ENCODE measurements around the gene TLE6. TPM values are rescaled to one million over a fixed set of nuclear protein-coding genes. Genes with fewer than 3 reads are reported as not detected.

Gene TLE6
- total RNA-seq, 1 donor from 2014 or later, result 0.93 TPM

DNA sequence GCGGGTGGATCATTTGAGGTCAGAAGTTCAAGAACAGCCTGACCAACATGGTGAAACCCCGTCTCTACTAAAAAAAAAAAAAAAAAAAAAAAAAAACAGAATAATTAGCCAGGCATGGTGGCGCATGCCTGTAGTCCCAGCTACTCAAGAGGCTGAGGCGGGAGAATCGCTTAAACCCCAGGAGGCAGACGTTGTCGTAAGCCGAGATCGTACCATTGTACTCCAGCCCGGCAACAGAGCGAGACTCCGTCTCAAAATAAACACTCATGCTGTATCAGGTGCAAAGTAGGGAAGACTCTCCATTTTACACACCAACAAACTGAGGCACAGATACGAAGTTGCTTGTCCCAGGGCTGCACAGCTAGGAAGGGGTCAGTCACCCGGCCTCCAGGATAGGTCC, 15.6 kb downstream of the TLE6 start:
- H3K4me1 Mint-ChIP-seq, result no peaks in the 10 kb centered on the region
- H3K27me3 Mint-ChIP-seq, result peaks cover 5% of the 10 kb centered on the region
- TF ChIP-seq, protein P1, sequence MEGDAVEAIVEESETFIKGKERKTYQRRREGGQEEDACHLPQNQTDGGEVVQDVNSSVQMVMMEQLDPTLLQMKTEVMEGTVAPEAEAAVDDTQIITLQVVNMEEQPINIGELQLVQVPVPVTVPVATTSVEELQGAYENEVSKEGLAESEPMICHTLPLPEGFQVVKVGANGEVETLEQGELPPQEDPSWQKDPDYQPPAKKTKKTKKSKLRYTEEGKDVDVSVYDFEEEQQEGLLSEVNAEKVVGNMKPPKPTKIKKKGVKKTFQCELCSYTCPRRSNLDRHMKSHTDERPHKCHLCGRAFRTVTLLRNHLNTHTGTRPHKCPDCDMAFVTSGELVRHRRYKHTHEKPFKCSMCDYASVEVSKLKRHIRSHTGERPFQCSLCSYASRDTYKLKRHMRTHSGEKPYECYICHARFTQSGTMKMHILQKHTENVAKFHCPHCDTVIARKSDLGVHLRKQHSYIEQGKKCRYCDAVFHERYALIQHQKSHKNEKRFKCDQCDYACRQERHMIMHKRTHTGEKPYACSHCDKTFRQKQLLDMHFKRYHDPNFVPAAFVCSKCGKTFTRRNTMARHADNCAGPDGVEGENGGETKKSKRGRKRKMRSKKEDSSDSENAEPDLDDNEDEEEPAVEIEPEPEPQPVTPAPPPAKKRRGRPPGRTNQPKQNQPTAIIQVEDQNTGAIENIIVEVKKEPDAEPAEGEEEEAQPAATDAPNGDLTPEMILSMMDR (IDR thresholded peaks at IDR 0.05), result no peak
- H3K27ac Mint-ChIP-seq, result no peak overlapping the region
- intact Hi-C loops (cut with micrococcal nuclease), result no loop called here
- H3K36me3 Mint-ChIP-seq (ENCODE audit: low read depth), result no peaks in the 10 kb centered on the region
- ChIA-PET CTCF (no interaction called here), POLR2A (no interaction called here)
- H3K4me3 Mint-ChIP-seq, result no peak overlapping the region
- no peak for ATAC-seq (ENCODE audit: low read depth)
- no peak for DNase-seq
- H3K9me3 Mint-ChIP-seq, result no peaks in the 10 kb centered on the region

DNA sequence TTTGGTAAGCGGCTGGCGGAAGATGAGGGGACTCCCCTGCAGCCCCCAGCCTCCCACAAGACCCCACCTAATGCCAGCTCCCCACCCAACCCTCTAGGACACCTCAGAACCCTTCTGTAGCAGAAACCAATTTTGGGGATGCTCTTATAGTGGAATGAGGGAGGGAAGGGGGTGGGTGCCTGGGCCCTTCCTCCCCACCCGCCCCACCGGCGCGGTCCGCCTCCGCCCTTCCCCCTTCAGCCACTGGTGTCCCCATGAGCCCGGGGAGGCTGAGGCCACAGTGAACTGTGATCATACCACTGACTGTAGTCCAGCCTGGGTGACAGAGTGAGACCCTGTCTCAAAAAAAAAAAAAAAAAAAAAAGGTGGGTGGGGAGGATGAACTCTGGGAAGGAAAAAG, 16.2 kb downstream of the TLE6 start:
- TF ChIP-seq, protein P1 (IDR thresholded peaks at IDR 0.05), result no peak
- no peak overlapping the region for H3K4me3 Mint-ChIP-seq
- H3K27ac Mint-ChIP-seq, result no peak overlapping the region
- H3K27me3 Mint-ChIP-seq, result peaks cover 3% of the 10 kb centered on the region
- ChIA-PET POLR2A (no interaction called here), CTCF (no interaction called here)
- H3K36me3 Mint-ChIP-seq (ENCODE audit: low read depth), result no peaks in the 10 kb centered on the region
- H3K9me3 Mint-ChIP-seq, result no peaks in the 10 kb centered on the region
- ATAC-seq (ENCODE audit: low read depth), result no peak
- DNase-seq, result no peak
- intact Hi-C loops (cut with micrococcal nuclease), result no loop called here
- H3K4me1 Mint-ChIP-seq, result no peaks in the 10 kb centered on the region

DNA sequence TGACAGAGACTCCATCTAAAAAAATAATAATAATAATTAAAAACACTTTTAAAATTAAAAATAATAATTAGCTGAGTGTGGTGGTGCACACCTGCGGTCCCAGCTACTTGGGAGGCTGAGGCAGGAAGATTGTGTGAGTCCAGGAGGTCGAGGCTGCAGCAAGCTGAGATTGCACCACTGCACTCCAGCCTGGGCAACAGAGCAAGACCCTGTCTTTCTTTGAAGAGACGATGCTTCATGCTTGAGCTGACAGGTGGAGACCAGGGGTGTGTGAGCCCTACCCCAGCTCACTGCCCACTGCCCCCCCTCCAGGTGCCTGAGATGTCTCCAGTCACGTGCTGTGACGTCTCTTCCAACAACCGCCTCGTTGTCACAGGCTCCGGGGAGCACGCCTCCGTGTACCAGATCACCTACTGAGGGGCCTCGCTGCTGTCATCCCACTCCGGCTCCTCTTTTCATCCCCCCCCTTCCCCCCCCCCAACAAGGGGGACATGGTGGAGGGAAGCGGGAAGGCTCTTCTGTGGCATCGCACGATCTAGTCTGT, 17.3 kb downstream of the TLE6 start:
- intact Hi-C loops (cut with micrococcal nuclease), result no loop called here
- POLR2A ChIA-PET, result no interaction called here
- H3K4me1 Mint-ChIP-seq, result no peaks in the 10 kb centered on the region
- ATAC-seq (ENCODE audit: low read depth) (no peak), DNase-seq (no peak)
- CTCF ChIA-PET, result no interaction called here
- H3K4me3 Mint-ChIP-seq, result no peak overlapping the region
- TF ChIP-seq, protein P1 (IDR thresholded peaks at IDR 0.05), result no peak
- no peak overlapping the region for H3K27ac Mint-ChIP-seq
- no peaks in the 10 kb centered on the region for H3K36me3 Mint-ChIP-seq (ENCODE audit: low read depth)
- H3K27me3 Mint-ChIP-seq, result peaks cover 2% of the 10 kb centered on the region
- H3K9me3 Mint-ChIP-seq, result no peaks in the 10 kb centered on the region

DNA sequence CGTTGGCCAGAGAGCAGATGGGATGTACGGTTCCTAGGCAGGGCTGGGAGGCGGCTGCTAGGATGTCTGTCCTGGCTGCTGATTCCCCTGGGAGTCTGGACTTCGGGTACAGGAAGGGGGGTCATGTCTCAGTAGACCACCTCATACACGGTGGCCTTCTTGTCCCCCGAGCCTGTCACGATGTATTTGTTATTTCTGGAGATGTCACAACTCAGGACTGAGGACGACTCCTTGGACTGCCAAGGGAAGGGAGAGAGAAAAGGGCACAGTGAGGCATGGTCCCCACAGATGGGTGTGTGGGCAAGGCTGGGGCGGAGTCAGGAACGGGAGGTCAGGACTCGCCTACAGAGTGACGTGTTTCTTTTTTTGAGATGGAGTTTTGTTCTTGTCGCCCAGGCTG, 20.4 kb downstream of the TLE6 start:
- H3K27me3 Mint-ChIP-seq, result peaks cover 2% of the 10 kb centered on the region
- H3K9me3 Mint-ChIP-seq, result no peaks in the 10 kb centered on the region
- H3K36me3 Mint-ChIP-seq (ENCODE audit: low read depth), result no peaks in the 10 kb centered on the region
- ATAC-seq (ENCODE audit: low read depth) (no peak), DNase-seq (no peak)
- CTCF ChIA-PET, result no interaction called here
- no peak overlapping the region for H3K27ac Mint-ChIP-seq
- H3K4me3 Mint-ChIP-seq, result no peak overlapping the region
- no peaks in the 10 kb centered on the region for H3K4me1 Mint-ChIP-seq
- TF ChIP-seq, protein P1 (IDR thresholded peaks at IDR 0.05), result no peak
- POLR2A ChIA-PET, result no interaction called here
- intact Hi-C loops (cut with micrococcal nuclease), result no loop called here

DNA sequence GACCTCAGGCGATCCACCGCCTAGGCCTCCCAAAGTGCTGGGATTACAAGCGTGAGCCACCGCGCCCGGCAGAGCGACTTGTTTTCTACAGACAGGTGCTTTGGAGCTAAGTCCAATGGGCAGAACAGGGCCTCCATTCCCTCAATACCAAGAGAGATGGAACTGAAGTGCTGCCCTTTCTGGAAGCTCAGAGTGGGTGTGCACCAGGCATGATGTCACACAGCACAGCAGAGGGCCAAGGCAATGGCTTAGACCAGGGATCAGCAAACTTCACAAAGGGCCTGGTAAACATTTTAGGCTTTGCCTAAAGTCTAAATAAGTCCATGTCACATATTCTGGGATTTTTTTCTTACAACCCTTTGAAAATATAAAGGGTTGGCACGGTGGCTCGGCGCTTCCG, 21.3 kb downstream of the TLE6 start:
- intact Hi-C loops (cut with micrococcal nuclease), result no loop called here
- DNase-seq, result no peak
- Mint-ChIP-seq H3K36me3 (ENCODE audit: low read depth) (no peaks in the 10 kb centered on the region), H3K4me3 (no peak overlapping the region), H3K9me3 (no peaks in the 10 kb centered on the region), H3K4me1 (no peaks in the 10 kb centered on the region), H3K27me3 (peaks cover 2% of the 10 kb centered on the region), H3K27ac (no peak overlapping the region)
- ChIA-PET CTCF (no interaction called here), POLR2A (no interaction called here)
- ATAC-seq (ENCODE audit: low read depth), result no peak
- TF ChIP-seq, protein P1 (IDR thresholded peaks at IDR 0.05), result no peak
